Measurements from ENCODE around the gene PCBP3.

Gene PCBP3

DNA sequence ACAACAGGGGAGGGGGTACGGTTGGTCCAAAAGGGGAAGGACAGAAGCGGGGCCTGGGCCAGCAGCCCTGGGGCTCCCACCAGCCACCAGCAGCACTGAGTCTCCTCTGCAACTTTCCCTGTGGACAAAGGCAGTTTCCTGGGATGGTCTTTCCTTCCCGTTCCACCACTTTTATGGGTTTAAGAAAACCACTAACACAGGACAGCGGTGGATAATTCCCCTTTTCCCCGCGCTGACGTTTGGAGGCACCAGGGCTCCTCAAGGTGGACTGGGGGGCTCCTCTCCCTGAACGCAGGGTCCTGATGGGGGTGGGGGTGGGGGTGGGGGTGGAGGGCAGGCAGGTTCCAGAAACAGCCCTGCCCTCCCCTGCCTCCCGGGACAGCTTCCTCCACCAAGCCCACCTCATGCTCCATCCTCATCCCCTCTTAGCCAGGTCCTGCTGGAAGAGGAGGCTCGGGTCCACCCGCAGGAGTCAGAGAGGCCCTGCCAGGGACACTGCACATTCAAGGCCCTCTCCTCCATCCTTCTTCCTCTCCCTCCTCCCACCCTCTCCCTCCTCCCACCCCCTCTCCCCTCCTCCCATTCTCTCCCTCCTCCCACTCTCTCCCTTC, 333.3 kb downstream of the PCBP3 start:
- no peak for DNase-seq
- H3K4me1 ChIP-seq (ENCODE audit: low read length): peaks cover 6% of the 10 kb centered on the region
- no peaks in the 10 kb centered on the region for H4K20me1 ChIP-seq (ENCODE audit: insufficient read depth, low read length)
- 0 out of 2 replicates have a peak, but pooled peaks cover 5% of the 10 kb centered on the region for H3F3A ChIP-seq (ENCODE audit: insufficient read depth, low read length)
- H3K9me3 ChIP-seq (replicated peaks; ENCODE audit: insufficient read depth, low read length): no peaks in the 10 kb centered on the region
- no peak overlapping the region for H3K9ac ChIP-seq (ENCODE audit: low read length)
- H3K9me2 ChIP-seq (replicated peaks; ENCODE audit: insufficient read depth, low read length): no peaks in the 10 kb centered on the region
- peaks cover 81% of the 10 kb centered on the region for H3K27me3 ChIP-seq (replicated peaks; ENCODE audit: insufficient read depth, low read length)
- no peak overlapping the region for H3K4me3 ChIP-seq (ENCODE audit: low read length)
- TF ChIP-seq, protein P1, sequence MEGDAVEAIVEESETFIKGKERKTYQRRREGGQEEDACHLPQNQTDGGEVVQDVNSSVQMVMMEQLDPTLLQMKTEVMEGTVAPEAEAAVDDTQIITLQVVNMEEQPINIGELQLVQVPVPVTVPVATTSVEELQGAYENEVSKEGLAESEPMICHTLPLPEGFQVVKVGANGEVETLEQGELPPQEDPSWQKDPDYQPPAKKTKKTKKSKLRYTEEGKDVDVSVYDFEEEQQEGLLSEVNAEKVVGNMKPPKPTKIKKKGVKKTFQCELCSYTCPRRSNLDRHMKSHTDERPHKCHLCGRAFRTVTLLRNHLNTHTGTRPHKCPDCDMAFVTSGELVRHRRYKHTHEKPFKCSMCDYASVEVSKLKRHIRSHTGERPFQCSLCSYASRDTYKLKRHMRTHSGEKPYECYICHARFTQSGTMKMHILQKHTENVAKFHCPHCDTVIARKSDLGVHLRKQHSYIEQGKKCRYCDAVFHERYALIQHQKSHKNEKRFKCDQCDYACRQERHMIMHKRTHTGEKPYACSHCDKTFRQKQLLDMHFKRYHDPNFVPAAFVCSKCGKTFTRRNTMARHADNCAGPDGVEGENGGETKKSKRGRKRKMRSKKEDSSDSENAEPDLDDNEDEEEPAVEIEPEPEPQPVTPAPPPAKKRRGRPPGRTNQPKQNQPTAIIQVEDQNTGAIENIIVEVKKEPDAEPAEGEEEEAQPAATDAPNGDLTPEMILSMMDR (IDR thresholded peaks at IDR 0.05; ENCODE audit: low read length): no peak
- no peak for TF ChIP-seq EZH2phosphoT487 (IDR thresholded peaks at IDR 0.05; ENCODE audit: low read length)
- no peak for TF ChIP-seq EZH2 (optimal IDR thresholded peaks at IDR 0.05; ENCODE audit: low read depth, low read length)
- no peaks in the 10 kb centered on the region for H3K79me2 ChIP-seq (ENCODE audit: low read length)
- H3K4me2 ChIP-seq (ENCODE audit: low read depth, low read length): no peak overlapping the region
- no peaks in the 10 kb centered on the region for H3K36me3 ChIP-seq (replicated peaks; ENCODE audit: insufficient read depth, low read length)
- H2AFZ ChIP-seq (ENCODE audit: low read length): no peak overlapping the region
- H3K27ac ChIP-seq (ENCODE audit: low read length): no peak overlapping the region

DNA sequence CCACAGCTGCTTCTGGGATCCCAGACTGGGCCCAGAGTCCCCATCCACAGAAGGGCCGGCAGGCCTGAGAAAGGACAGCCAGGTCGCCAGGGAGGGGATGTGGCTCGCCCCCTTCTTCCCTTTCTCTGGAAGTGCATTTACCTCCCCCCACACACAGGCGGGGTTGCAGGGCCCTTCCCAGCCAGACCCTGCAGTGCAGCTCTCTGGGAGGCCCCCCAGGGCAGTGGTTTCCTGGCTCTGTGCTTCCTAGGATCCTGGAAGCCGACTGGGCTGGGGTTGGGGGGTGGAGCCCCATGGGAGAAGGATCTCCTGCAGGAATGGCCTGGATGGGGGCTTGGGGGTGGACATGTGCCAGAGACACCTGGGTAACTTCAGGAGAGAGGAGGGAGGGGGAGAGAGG, 333.9 kb downstream of the PCBP3 start:
- peaks cover 80% of the 10 kb centered on the region for H3K27me3 ChIP-seq (replicated peaks; ENCODE audit: insufficient read depth, low read length)
- H3K4me1 ChIP-seq (ENCODE audit: low read length): peaks cover 6% of the 10 kb centered on the region
- H2AFZ ChIP-seq (ENCODE audit: low read length): no peak overlapping the region
- no peak overlapping the region for H3K4me2 ChIP-seq (ENCODE audit: low read depth, low read length)
- H3K9me2 ChIP-seq (replicated peaks; ENCODE audit: insufficient read depth, low read length): no peaks in the 10 kb centered on the region
- no peaks in the 10 kb centered on the region for H4K20me1 ChIP-seq (ENCODE audit: insufficient read depth, low read length)
- DNase-seq: no peak
- H3K9me3 ChIP-seq (replicated peaks; ENCODE audit: insufficient read depth, low read length): no peaks in the 10 kb centered on the region
- no peaks in the 10 kb centered on the region for H3K79me2 ChIP-seq (ENCODE audit: low read length)
- TF ChIP-seq, protein P1 (IDR thresholded peaks at IDR 0.05; ENCODE audit: low read length): no peak
- TF ChIP-seq EZH2phosphoT487 (IDR thresholded peaks at IDR 0.05; ENCODE audit: low read length): no peak
- TF ChIP-seq EZH2 (optimal IDR thresholded peaks at IDR 0.05; ENCODE audit: low read depth, low read length): no peak
- no peak overlapping the region for H3K4me3 ChIP-seq (ENCODE audit: low read length)
- H3F3A ChIP-seq (ENCODE audit: insufficient read depth, low read length): 0 out of 2 replicates have a peak, but pooled peaks cover 5% of the 10 kb centered on the region
- no peak overlapping the region for H3K9ac ChIP-seq (ENCODE audit: low read length)
- H3K36me3 ChIP-seq (replicated peaks; ENCODE audit: insufficient read depth, low read length): no peaks in the 10 kb centered on the region
- H3K27ac ChIP-seq (ENCODE audit: low read length): no peak overlapping the region

DNA sequence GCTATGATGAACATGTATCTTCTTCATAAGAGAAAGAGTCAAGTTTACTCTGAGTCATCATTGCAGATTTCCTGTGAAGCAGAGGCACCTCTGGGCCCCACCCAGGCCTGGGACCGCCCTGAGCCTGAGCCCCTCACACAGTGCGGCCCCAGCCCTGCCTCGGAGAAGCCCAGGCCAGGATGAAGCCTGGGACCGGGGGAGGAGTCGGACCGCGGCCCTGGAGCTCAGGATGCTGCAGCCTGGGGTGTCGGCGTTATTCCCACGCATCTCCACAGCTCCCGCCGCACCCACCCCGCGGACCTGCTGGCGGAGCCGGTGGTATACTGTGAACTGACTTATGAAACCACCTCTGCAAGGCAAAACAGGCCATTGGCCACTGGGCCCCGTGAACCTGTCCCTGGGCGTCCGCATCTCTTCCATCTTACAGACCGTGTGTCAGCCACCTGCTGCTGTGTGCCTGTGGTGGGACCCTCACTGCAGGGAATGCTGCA, 335.7 kb downstream of the PCBP3 start:
- Histone ChIP-seq H3K79me2 (ENCODE audit: low read length) (no peaks in the 10 kb centered on the region), H3K4me3 (ENCODE audit: low read length) (no peak overlapping the region), H3F3A (ENCODE audit: insufficient read depth, low read length) (0 out of 2 replicates have a peak, but pooled peaks cover 5% of the 10 kb centered on the region), H4K20me1 (ENCODE audit: insufficient read depth, low read length) (no peaks in the 10 kb centered on the region), H3K27me3 (replicated peaks; ENCODE audit: insufficient read depth, low read length) (peaks cover 65% of the 10 kb centered on the region), H2AFZ (ENCODE audit: low read length) (no peak overlapping the region), H3K4me1 (ENCODE audit: low read length) (no peaks in the 10 kb centered on the region; the same call in 1 of the 2 replicates), H3K36me3 (replicated peaks; ENCODE audit: insufficient read depth, low read length) (no peaks in the 10 kb centered on the region), H3K27ac (ENCODE audit: low read length) (no peak overlapping the region), H3K9me2 (replicated peaks; ENCODE audit: insufficient read depth, low read length) (no peaks in the 10 kb centered on the region), H3K9ac (ENCODE audit: low read length) (no peak overlapping the region), H3K4me2 (ENCODE audit: low read depth, low read length) (no peak overlapping the region), H3K9me3 (replicated peaks; ENCODE audit: insufficient read depth, low read length) (no peaks in the 10 kb centered on the region)
- TF ChIP-seq EZH2 (optimal IDR thresholded peaks at IDR 0.05; ENCODE audit: low read depth, low read length) (no peak), EZH2phosphoT487 (IDR thresholded peaks at IDR 0.05; ENCODE audit: low read length) (no peak)
- TF ChIP-seq, protein P1 (IDR thresholded peaks at IDR 0.05; ENCODE audit: low read length): no peak
- no peak for DNase-seq

Data from MM.1S (cell line).